Neuronal stem cell (in vitro differentiated cells): ENCODE data around the gene NUDT14.

Experiments
- DNase-seq: peaks from one replicate; pipeline ENCODE4 v3.0.0-alpha.2; 2013; ENCODE audit warnings: low spot score
- H2AFZ ChIP-seq: one replicate; pipeline ENCODE4 v1.6.1; 2013; ENCODE audit warnings: mild to moderate bottlenecking, low read length, inconsistent platforms
- H2AK5ac ChIP-seq: 2 replicates; pipeline ENCODE4 v1.6.1; 2013; ENCODE audit warnings: low read depth, mild to moderate bottlenecking, inconsistent platforms, low read length, moderate library complexity, mixed read lengths
- H2BK120ac ChIP-seq: 2 replicates; pipeline ENCODE4 v1.6.1; 2013; ENCODE audit warnings: low read depth, mild to moderate bottlenecking, inconsistent platforms, low read length, moderate library complexity, mixed read lengths
- H2BK12ac ChIP-seq: one replicate; pipeline ENCODE4 v1.6.1; 2013; ENCODE audit warnings: low read length, inconsistent platforms
- H2BK15ac ChIP-seq: 2 replicates; pipeline ENCODE4 v1.6.1; 2013; ENCODE audit warnings: mild to moderate bottlenecking, low read length, inconsistent platforms, mixed read lengths
- H2BK5ac ChIP-seq: one replicate; pipeline ENCODE4 v1.6.1; 2013; ENCODE audit warnings: inconsistent platforms, mild to moderate bottlenecking, low read length, moderate library complexity
- H3K14ac ChIP-seq: one replicate; pipeline ENCODE4 v1.6.1; 2013; ENCODE audit warnings: low read length, inconsistent platforms
- H3K18ac ChIP-seq: 2 replicates; pipeline ENCODE4 v1.6.1; 2013; ENCODE audit warnings: low read length, inconsistent platforms
- H3K23ac ChIP-seq: 2 replicates; pipeline ENCODE4 v1.6.1; 2013; ENCODE audit warnings: low read depth, mild to moderate bottlenecking, mixed read lengths, low read length, inconsistent platforms; ENCODE audit not compliant: poor library complexity
- H3K27ac ChIP-seq: replicated peaks from 3 replicates; pipeline ENCODE4 v1.5.1; 2013; ENCODE audit warnings: low read length, inconsistent platforms
- H3K27me3 ChIP-seq, 3 experiments: 2 replicates each; pipeline ENCODE4 v1.6.1; 2013; ENCODE audit warnings: low read length in 3 of 3, mild to moderate bottlenecking in 2 of 3, inconsistent platforms in 1 of 3, low read depth in 1 of 3, mixed read lengths in 1 of 3, moderate library complexity in 1 of 3; ENCODE audit not compliant: control insufficient read depth in 3 of 3, insufficient read depth in 3 of 3
- H3K36me3 ChIP-seq, 2 donors: replicated peaks in 1 of 2; 2 replicates each; pipeline ENCODE4 v1.6.1; 2013; ENCODE audit warnings: low read length in 2 of 2; ENCODE audit not compliant: control insufficient read depth in 2 of 2, insufficient read depth in 2 of 2
- H3K4ac ChIP-seq: 2 replicates; pipeline ENCODE4 v1.6.1; 2013; ENCODE audit warnings: inconsistent platforms, mild to moderate bottlenecking, low read length, moderate library complexity
- H3K4me1 ChIP-seq, 2 donors: 1 replicate in 1 of 2; 2 replicates in 1 of 2; pipeline ENCODE4 v1.6.1; 2013; ENCODE audit warnings: low read length in 2 of 2, low read depth in 1 of 2; ENCODE audit not compliant: control insufficient read depth in 2 of 2, insufficient read depth in 1 of 2
- H3K4me2 ChIP-seq: one replicate; pipeline ENCODE4 v1.6.1; 2013; ENCODE audit warnings: mild to moderate bottlenecking, low read length, inconsistent platforms; ENCODE audit not compliant: insufficient read depth, poor library complexity, severe bottlenecking
- H3K4me3 ChIP-seq, 2 donors: 2 replicates each; pipeline ENCODE4 v1.5.1; 2013; ENCODE audit warnings: low read length in 2 of 2, mild to moderate bottlenecking in 2 of 2, inconsistent platforms in 1 of 2, moderate library complexity in 1 of 2
- H3K79me1 ChIP-seq: one replicate; pipeline ENCODE4 v1.6.1; 2013; ENCODE audit warnings: low read depth, mild to moderate bottlenecking, inconsistent platforms, low read length, moderate library complexity
- H3K9ac ChIP-seq: one replicate; pipeline ENCODE4 v1.6.1; 2013; ENCODE audit warnings: mild to moderate bottlenecking, low read depth, low read length, inconsistent platforms; ENCODE audit not compliant: poor library complexity
- H3K9me3 ChIP-seq, 2 donors: replicated peaks in 1 of 2; 2 replicates each; pipeline versions ENCODE3 to v1.6.1; 2013; ENCODE audit warnings: low read length in 2 of 2, mild to moderate bottlenecking in 2 of 2, inconsistent platforms in 1 of 2, low read depth in 1 of 2, mixed read lengths in 1 of 2, moderate library complexity in 1 of 2; ENCODE audit not compliant: control insufficient read depth in 2 of 2, insufficient read depth in 1 of 2
- H4K8ac ChIP-seq: one replicate; pipeline ENCODE4 v1.6.1; 2013; ENCODE audit warnings: low read depth, mild to moderate bottlenecking, inconsistent platforms, low read length, moderate library complexity
- H4K91ac ChIP-seq: one replicate; pipeline ENCODE4 v1.6.1; 2013; ENCODE audit warnings: low read length, low read depth, mild to moderate bottlenecking, inconsistent platforms; ENCODE audit not compliant: poor library complexity
- WGBS, 2 donors: extraction: QIAGEN DNeasy Blood & Tissue Kit; methylation state at CpG; one replicate each; pipeline ENCODE4 v1.1.7; 2013; ENCODE audit warnings: missing lambda C conversion rate in 2 of 2, mixed read lengths in 1 of 2; ENCODE audit not compliant: insufficient read length in 2 of 2, insufficient replicate concordance in 1 of 2; ENCODE audit errors: extremely low coverage in 2 of 2; 5-methylcytosine and 5-hydroxymethylcytosine counted together

The NUDT14 gene

DNA sequence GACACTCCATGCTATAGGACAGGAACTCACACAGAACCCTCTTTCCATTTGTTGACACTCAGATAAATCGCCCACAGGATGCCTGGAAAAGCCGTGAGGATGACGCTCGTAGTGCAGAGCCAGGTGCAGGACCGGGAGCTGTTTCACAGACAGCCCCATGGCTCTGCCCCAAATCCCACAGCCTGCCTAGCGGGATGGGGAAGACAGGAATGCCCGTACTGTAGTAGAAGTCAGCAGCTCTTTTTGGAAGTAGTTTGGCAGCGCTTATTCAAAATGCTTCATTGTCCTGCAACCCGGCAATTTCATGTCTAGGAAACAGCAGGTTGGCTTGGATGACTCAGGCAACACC is 54.2 kb downstream of the NUDT14 start:
- H3K79me1 ChIP-seq: no peaks in the 10 kb centered on the region
- H3K14ac ChIP-seq: no peak overlapping the region
- no peak for DNase-seq

DNA sequence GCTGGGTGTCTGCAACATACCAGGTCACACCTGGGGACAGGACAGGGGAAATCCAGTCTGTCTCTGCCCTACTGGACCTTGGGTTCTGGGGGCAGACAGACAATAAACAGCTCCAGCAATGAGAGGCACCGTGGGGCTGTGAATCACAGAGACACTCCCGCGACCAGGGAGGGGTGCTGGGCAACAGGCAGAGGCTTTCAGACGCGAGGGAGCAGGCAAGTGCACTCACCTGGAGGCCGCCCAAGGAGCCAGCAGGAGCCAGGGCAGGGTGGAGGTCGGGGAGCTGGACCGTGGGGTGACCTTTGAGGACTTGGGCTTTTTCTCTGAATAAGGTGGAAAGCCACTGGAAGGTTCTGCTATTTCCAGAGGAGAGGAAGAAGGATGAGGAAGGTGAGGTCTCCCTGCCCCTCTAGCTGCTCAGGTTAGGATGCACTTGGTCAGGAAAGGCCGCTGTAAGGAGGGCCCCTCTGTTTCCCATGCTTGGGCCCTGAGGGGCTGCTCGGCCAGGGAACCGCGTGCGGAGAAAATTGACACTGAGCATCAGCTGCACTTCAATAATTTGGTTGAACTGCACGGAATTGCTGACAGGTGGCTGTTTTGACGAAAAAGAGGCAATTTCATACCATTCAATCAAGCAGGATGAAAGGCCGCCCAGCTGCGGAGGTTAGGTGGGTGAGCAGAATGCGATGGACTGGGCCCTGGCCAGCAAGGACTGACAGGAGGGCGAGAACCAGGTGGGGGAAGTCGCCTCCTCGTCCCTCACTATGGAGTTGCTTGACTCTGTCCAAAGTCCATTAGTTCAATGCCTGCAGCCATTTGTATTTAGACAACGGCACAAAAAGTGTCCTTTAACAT is 54.8 kb downstream of the NUDT14 start:
- H2BK5ac ChIP-seq: no peak overlapping the region
- H2AFZ ChIP-seq: no peak overlapping the region
- H3K18ac ChIP-seq: no peak overlapping the region
- no peak overlapping the region for H3K27ac ChIP-seq
- H2AK5ac ChIP-seq: peak overlapping the region; percentile 25
- H4K91ac ChIP-seq: no peak overlapping the region
- peaks cover 4 to 8% of the 10 kb centered on the region in 2 donors for H3K9me3 ChIP-seq
- no peaks in the 10 kb centered on the region for H3K36me3 ChIP-seq
- H2BK15ac ChIP-seq: no peak overlapping the region
- no peak overlapping the region for H2BK120ac ChIP-seq
- H4K8ac ChIP-seq: no peak overlapping the region
- no peak overlapping the region for H3K14ac ChIP-seq
- no peak overlapping the region for H3K4me3 ChIP-seq
- H3K23ac ChIP-seq: no peak overlapping the region
- no peak overlapping the region for H3K4me2 ChIP-seq
- H2BK12ac ChIP-seq: no peak overlapping the region
- no peaks in the 10 kb centered on the region for H3K4me1 ChIP-seq
- no peaks in the 10 kb centered on the region for H3K79me1 ChIP-seq
- no peak overlapping the region for H3K9ac ChIP-seq
- H3K4ac ChIP-seq: no peak overlapping the region
- peaks cover 0 to 40% (median 3%) of the 10 kb centered on the region in 3 experiments for H3K27me3 ChIP-seq
- no CpG with 5 or more reads among the region's 22 CpGs for WGBS, 2 donors
- no peak for DNase-seq

More for the DNA sequence above, 54.2 kb downstream of the NUDT14 start:
- H3K36me3 ChIP-seq: no peaks in the 10 kb centered on the region
- no peaks in the 10 kb centered on the region for H3K4me1 ChIP-seq
- H3K9ac ChIP-seq: no peak overlapping the region
- WGBS, 2 donors: no CpG with 5 or more reads among the region's 9 CpGs
- H2BK15ac ChIP-seq: no peak overlapping the region
- H3K4me3 ChIP-seq: no peak overlapping the region
- no peak overlapping the region for H3K27ac ChIP-seq
- no peak overlapping the region for H3K4ac ChIP-seq
- H3K4me2 ChIP-seq: no peak overlapping the region
- no peak overlapping the region for H4K91ac ChIP-seq
- H3K9me3 ChIP-seq: peaks cover 4 to 11% of the 10 kb centered on the region in 2 donors
- H2BK5ac ChIP-seq: no peak overlapping the region
- H2BK120ac ChIP-seq: no peak overlapping the region
- H4K8ac ChIP-seq: no peak overlapping the region
- H3K27me3 ChIP-seq: peaks cover 0 to 40% (median 3%) of the 10 kb centered on the region in 3 experiments
- H3K18ac ChIP-seq: no peak overlapping the region
- H3K23ac ChIP-seq: no peak overlapping the region
- H2AK5ac ChIP-seq: no peak overlapping the region
- no peak overlapping the region for H2BK12ac ChIP-seq
- H2AFZ ChIP-seq: no peak overlapping the region

DNA sequence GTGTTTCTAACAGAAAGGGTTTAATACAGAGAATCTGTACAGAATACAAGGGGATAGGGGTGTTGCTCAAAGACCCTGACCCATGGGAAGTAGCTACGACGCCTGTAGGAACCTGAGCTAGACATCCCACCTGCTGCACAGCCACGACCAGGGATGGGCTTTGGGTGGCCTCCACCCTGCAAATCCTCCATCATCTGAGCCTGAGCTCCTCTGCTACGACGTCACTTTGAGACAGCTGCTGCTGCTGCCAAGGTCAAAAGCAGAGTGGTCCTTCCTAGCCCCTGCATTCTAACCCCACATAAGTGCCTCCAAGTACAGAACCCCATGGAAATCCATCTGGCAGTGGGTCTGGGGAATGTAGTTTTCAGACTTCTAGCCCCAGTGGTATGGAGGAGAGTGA is 56.3 kb downstream of the NUDT14 start:
- Histone ChIP-seq H3K23ac (peak overlapping the region; percentile 31), H2BK120ac (no peak overlapping the region), H3K4me1 (no peaks in the 10 kb centered on the region), H2BK15ac (no peak overlapping the region), H3K4ac (no peak overlapping the region), H2AK5ac (no peak overlapping the region), H2AFZ (peak overlapping the region; percentile 58), H3K18ac (no peak overlapping the region), H2BK5ac (no peak overlapping the region), H3K27ac (no peak overlapping the region), H3K27me3 (peaks cover 0 to 42% (median 3%) of the 10 kb centered on the region in 3 experiments), H4K8ac (no peak overlapping the region), H3K79me1 (no peaks in the 10 kb centered on the region), H4K91ac (no peak overlapping the region), H3K9ac (no peak overlapping the region), H2BK12ac (no peak overlapping the region), H3K4me2 (no peak overlapping the region), H3K9me3 (peaks cover 5 to 9% of the 10 kb centered on the region in 2 donors), H3K4me3 (no peak overlapping the region), H3K14ac (no peak overlapping the region), H3K36me3 (no peaks in the 10 kb centered on the region)
- no peak for DNase-seq
- no CpG with 5 or more reads among the region's 5 CpGs for WGBS, 2 donors

DNA sequence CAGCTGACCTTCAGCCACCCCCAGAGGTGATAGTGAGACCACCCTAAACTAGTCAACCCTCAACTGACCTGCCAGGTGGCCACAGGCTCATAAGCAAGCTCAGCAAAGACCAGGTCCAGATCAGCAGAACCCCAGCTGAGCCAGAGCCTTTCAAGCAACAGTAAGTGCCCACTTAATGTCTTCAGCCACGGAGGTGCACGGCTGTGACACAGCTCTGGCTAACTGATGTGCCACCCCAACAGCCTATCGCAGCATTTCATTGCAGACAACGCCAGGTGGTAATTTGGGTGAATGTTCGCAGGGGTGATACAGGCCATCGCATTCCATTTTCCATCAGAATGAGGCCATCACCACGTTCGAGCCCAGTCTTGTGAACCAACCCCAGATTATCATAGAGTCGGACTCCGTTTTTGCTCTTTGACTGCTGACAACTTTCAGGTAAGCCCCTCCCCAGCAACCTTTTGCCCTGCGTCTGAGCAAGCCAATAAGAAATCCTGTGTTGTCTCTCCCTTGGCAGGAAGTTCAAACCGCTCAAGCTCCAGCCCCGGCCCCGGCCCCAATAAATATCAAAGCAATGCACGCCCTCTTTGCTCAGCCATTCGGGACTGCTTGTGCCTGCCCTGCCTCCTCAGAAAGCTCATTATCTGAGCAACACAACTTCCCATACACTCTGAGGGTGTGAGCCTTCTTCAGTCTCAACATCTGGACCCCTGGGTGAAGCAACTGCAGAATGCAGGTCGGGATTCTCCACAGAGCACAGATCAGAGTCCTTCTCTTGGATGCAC is 56.9 kb downstream of the NUDT14 start:
- WGBS, 2 donors: no CpG with 5 or more reads among the region's 17 CpGs

More for the DNA sequence above, 56.9 kb downstream of the NUDT14 start:
- Histone ChIP-seq H3K79me1 (no peaks in the 10 kb centered on the region), H2BK5ac (no peak overlapping the region), H3K4me2 (no peak overlapping the region), H3K27ac (no peak overlapping the region), H2AFZ (peak overlapping the region; percentile 58), H3K4me1 (no peaks in the 10 kb centered on the region), H3K4ac (no peak overlapping the region), H3K9ac (no peak overlapping the region), H3K27me3 (peaks cover 0 to 47% (median 3%) of the 10 kb centered on the region in 3 experiments), H3K23ac (no peak overlapping the region), H3K18ac (no peak overlapping the region), H4K91ac (no peak overlapping the region), H2AK5ac (no peak overlapping the region), H2BK12ac (no peak overlapping the region), H2BK15ac (no peak overlapping the region), H3K36me3 (no peaks in the 10 kb centered on the region), H2BK120ac (no peak overlapping the region), H3K14ac (no peak overlapping the region), H3K9me3 (peaks cover 5 to 9% of the 10 kb centered on the region in 2 donors), H3K4me3 (no peak overlapping the region), H4K8ac (no peak overlapping the region)
- no peak for DNase-seq
